Spinal cord (tissue), 10 donors: ENCODE data around the gene PMIS2. TPM values are rescaled to one million over a fixed set of nuclear protein-coding genes. Genes with fewer than 3 reads are reported as not detected.
A peak's percentile ranks its signal among the peaks of the same experiment; 100 is the strongest.

ENCODE experiments used
- DNase-seq, 6 donors: peaks; one replicate each; pipeline versions ENCODE4 v3.0.0 to v3.0.0-alpha.2; 2013 to 2015; ENCODE audit warnings: low spot score in 6 of 6, low read depth in 4 of 6
- H3K27ac ChIP-seq: one replicate; pipeline ENCODE4 v1.5.1; 2013; ENCODE audit warnings: low read depth, low read length, control low read depth
- H3K27me3 ChIP-seq: one replicate; pipeline ENCODE4 v1.6.1; 2013; ENCODE audit warnings: low read length; ENCODE audit not compliant: control insufficient read depth, insufficient read depth
- H3K36me3 ChIP-seq: one replicate; pipeline ENCODE4 v1.6.1; 2013; ENCODE audit warnings: low read length; ENCODE audit not compliant: control insufficient read depth, insufficient read depth
- H3K4me1 ChIP-seq: one replicate; pipeline ENCODE4 v1.6.1; 2013; ENCODE audit warnings: low read length; ENCODE audit not compliant: control insufficient read depth, insufficient read depth
- H3K4me3 ChIP-seq: one replicate; pipeline ENCODE4 v1.5.1; 2013; ENCODE audit warnings: low read depth, low read length, control low read depth
- H3K9me3 ChIP-seq: one replicate; pipeline ENCODE4 v1.6.1; 2013; ENCODE audit warnings: low read length; ENCODE audit not compliant: control insufficient read depth, insufficient read depth
- WGBS: methylation state at CpG from one replicate; pipeline ENCODE4 v1.1.5; 2013; ENCODE audit warnings: missing lambda C conversion rate; ENCODE audit not compliant: insufficient coverage; 5-methylcytosine and 5-hydroxymethylcytosine counted together
- long read RNA-seq, 4 donors: transcript quantifications; one replicate each; lab custom pipeline, GENCODE V29; 2026
- polyA plus RNA-seq, 2 donors: library from polyadenylated mRNA; unstranded; fragments of 120-200 nt; gene quantifications; one replicate each; pipeline ENCODE4 v1.2.1, GENCODE V29; 2013; ENCODE audit not compliant: insufficient read length in 2 of 2
- total RNA-seq, 2 donors: library from RNA; depleted of rRNA in 1 of 2; stranded (reverse); fragments of 120-200 nt in 1 of 2; fragments of >200 nt in 1 of 2; gene quantifications; one replicate each; pipeline versions ENCODE4 v1.2.3 to v1.2.4, GENCODE V29; 2013 to 2014
- donor health status: healthy.

PMIS2 gene
- total RNA-seq (not detected), polyA plus RNA-seq (not detected)
- long read RNA-seq, donor 1: 0 reads
- long read RNA-seq, donor 2: 0 reads
- long read RNA-seq, donor 3: 0 reads
- long read RNA-seq, donor 4: 0 reads

DNA sequence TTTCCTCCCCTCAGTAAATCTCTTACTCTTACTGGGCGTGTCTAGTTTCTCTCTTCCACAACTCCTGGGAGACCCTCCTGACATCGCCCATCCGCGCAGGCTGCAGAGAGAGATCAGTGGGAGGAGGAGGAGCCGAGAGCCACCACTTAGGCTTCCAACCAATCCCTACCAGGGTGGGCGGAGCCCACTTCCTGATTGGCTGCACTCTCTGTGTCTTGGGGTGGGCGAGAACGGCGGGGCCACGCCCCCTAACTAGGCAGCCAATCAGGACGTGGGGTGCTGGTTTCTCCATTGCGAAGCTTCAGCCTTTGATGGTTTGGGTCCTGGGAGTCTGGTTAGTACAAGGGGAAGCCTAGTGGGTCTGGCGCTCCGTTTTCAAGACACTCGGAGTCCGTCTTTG is at the start of gene PMIS2:
PMIS2 (plus strand) TSS at position 326 of the 400 bp plus-strand sequence. CDS start 87 bp downstream, outside the sequence.
- Histone ChIP-seq H3K9me3 (no peaks in the 10 kb centered on the region), H3K27me3 (no peaks in the 10 kb centered on the region), H3K36me3 (no peaks in the 10 kb centered on the region), H3K27ac (no peak within 1 kb of the TSS), H3K4me1 (no peaks in the 10 kb centered on the region), H3K4me3 (no peak within 1 kb of the TSS)
- 43% methylated on average over 5 of the region's 16 CpGs for WGBS
- DNase-seq: peak in 1 of 6 donors; percentile 15

- no peaks in the 10 kb centered on the region for H3K9me3 ChIP-seq
- WGBS: 100% methylated on average over 3 of the region's 6 CpGs
- peaks cover 7% of the 10 kb centered on the region for H3K27me3 ChIP-seq
- H3K4me3 ChIP-seq: no peak overlapping the region
- DNase-seq: no peak
- peaks cover 3% of the 10 kb centered on the region for H3K4me1 ChIP-seq
- peaks cover 26% of the 10 kb centered on the region for H3K36me3 ChIP-seq
- no peak overlapping the region for H3K27ac ChIP-seq
Measured at GRCh38 chr19:35539314-35539713, 46.7 kb upstream of the PMIS2 start.

DNA sequence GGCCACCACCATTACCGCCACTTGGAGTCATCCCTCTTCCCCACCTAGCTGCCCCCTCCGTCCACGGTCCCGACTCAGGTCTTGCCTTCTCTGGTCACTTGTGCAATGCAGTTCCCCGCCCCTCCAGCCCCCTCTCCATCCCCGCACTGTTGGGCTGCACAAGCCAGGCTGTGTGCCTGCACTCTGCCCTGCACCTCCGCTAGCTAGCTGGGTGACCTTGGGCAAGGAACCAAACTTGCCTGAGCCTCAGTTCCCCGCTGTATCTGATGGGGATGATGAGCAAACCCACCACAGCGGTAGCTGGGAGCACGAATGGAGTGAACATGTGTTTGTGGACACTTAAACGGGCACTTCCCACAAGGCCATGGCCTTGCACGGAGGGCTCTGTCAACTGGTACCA is 46.1 kb upstream of the PMIS2 start:
- no peak for DNase-seq
- Histone ChIP-seq H3K9me3 (no peaks in the 10 kb centered on the region), H3K4me1 (peaks cover 9% of the 10 kb centered on the region), H3K36me3 (peaks cover 26% of the 10 kb centered on the region), H3K27me3 (peaks cover 3% of the 10 kb centered on the region), H3K4me3 (no peak overlapping the region), H3K27ac (no peak overlapping the region)
- 96% methylated on average over 12 of the region's 12 CpGs for WGBS

DNA sequence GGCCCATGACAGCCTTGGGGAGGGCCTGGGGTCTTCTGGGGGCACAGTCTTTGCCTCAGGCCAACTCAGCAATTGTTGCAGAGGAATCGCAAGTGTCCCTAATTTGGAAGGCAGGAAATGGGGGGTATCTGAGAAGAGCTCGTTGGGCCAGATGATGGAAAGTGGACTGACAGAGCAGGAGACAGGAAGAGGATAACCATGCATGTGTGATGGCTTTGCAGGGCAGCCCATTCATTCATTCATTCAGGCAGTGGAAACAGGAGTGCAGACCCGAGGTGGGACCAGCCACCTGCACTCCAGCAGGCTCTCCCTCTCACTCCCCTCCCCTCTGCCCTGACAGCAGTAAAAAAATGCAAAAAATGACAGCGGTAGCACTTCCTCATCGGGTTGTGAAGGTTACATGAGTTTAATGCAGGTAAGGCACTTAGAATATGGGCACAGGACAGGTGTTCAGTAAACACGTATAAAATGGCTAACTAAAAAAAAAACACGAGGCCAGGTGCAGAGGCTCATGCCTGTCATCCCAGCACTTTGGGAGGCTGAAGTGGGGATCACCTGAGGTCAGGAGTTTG is 45.5 kb upstream of the PMIS2 start:
- no peak for DNase-seq
- no peak overlapping the region for H3K27ac ChIP-seq
- H3K36me3 ChIP-seq: peaks cover 26% of the 10 kb centered on the region
- 100% methylated on average over 4 of the region's 7 CpGs for WGBS
- peaks cover 12% of the 10 kb centered on the region for H3K4me1 ChIP-seq
- H3K9me3 ChIP-seq: no peaks in the 10 kb centered on the region
- no peaks in the 10 kb centered on the region for H3K27me3 ChIP-seq
- no peak overlapping the region for H3K4me3 ChIP-seq

GRCh38 chr19:35542209-35542608 is 43.8 kb upstream of the PMIS2 start:
- Histone ChIP-seq H3K27me3 (no peaks in the 10 kb centered on the region), H3K9me3 (no peaks in the 10 kb centered on the region), H3K4me3 (no peak overlapping the region), H3K4me1 (peaks cover 24% of the 10 kb centered on the region), H3K27ac (no peak overlapping the region), H3K36me3 (peaks cover 34% of the 10 kb centered on the region)
- WGBS: 80% methylated on average over 2 of the region's 11 CpGs
- no peak for DNase-seq

DNA sequence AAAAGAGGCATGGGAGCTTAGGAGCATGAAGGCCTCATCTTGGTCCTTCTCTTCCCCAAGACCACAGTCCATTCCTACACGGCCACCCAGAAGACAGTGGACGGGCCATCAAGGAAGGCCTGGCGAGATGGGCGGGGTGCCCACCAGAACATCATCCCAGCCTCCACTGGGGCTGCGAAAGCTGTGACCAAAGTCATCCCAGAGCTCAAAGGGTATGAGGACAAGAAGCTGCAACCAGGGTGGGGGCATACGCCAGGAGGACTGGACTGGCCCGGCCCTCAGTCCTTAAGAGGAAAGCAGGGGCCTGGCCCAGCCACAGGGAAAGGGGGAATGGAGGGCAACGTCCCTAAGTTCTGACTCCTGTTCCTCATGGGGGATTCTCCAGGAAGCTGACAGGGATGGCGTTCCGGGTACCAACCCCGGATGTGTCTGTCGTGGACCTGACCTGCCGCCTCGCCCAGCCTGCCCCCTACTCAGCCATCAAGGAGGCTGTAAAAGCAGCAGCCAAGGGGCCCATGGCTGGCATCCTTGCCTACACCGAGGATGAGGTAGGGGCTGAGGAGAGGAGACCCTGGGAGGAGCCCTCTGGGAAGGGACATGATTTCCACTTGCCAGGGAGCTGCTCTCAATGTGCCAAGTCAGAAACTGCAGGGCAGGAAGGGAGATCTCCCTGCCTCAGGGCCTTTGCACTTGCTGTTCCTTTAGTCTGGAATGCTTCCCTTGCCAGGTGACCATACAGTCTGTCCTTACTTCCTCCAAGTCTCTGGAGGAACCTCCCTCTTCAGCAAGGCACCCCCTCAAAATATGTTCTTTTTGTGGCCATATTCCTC is 42.5 kb upstream of the PMIS2 start:
- DNase-seq: no peak
- WGBS: 98% methylated on average over 11 of the region's 15 CpGs
- Histone ChIP-seq H3K4me1 (peaks cover 24% of the 10 kb centered on the region), H3K4me3 (no peak overlapping the region), H3K27ac (no peak overlapping the region), H3K27me3 (no peaks in the 10 kb centered on the region), H3K36me3 (peaks cover 45% of the 10 kb centered on the region), H3K9me3 (no peaks in the 10 kb centered on the region)

DNA sequence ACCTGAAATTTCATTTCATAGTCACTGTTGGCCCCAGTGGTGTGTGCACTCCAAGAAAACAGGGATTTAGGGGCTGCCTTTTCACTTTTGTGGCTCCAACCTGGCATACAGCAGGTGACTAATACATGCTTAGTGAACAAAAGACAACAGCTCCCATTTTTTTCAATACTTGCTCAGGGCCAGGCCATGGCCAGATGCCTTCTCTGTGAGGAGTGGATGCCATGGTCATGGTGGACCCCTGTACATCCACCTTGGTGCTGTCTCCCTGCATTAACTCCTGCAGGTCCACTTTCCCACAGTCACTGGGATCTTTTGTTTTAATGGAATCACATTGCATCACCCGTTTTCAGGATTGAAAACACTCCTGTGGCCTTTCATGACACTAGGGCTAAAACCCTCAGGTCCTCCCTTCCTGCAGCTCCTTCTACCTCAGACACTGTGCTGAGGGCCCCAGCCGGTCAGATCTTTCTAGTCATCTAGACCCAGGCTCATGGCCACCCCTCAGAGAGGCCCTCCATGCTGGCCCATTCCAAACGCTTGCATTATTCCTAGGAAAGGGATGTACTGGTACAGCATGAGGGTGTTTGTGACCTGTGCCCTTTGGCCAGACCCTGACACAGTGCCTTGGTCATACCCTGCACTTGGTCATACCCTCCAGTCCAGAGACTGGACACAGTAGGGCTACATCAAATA is 41.7 kb upstream of the PMIS2 start:
- no peak overlapping the region for H3K27ac ChIP-seq
- H3K9me3 ChIP-seq: no peaks in the 10 kb centered on the region
- H3K4me1 ChIP-seq: peaks cover 24% of the 10 kb centered on the region
- no peaks in the 10 kb centered on the region for H3K27me3 ChIP-seq
- peak overlapping the region; percentile 88 for H3K4me3 ChIP-seq
- H3K36me3 ChIP-seq: peaks cover 49% of the 10 kb centered on the region
- DNase-seq: no peak
- 84% methylated on average over 3 of the region's 3 CpGs for WGBS

- DNase-seq: peak; percentile 71 to 96 (median 84)
- no peaks in the 10 kb centered on the region for H3K27me3 ChIP-seq
- H3K9me3 ChIP-seq: no peaks in the 10 kb centered on the region
- H3K4me3 ChIP-seq: peak within 1 kb of the TSS; percentile 88
- WGBS: 0% methylated on average over 83 of the region's 85 CpGs
- peaks cover 24% of the 10 kb centered on the region for H3K4me1 ChIP-seq
- peaks cover 52% of the 10 kb centered on the region for H3K36me3 ChIP-seq
- H3K27ac ChIP-seq: peak within 1 kb of the TSS; percentile 71
Measured at GRCh38 chr19:35545001-35545854, 40.7 kb upstream of the PMIS2 start, which contains the start of gene TMEM147. Gene TMEM147 (plus strand): TSS chr19:35545626. CDS start chr19:35545740, 114 bp downstream.
